Heart left ventricle (tissue), 16 donors: ENCODE data around the gene VPS18. TPM values are rescaled to one million over a fixed set of nuclear protein-coding genes. Genes with fewer than 3 reads are reported as not detected.

Source experiments
- ATAC-seq, 4 donors: fragments of 200-7000 bp; cut with Tn5 transposase; one replicate each; pipeline ENCODE4 v1.9.1; 2020 to 2022; ENCODE audit warnings: moderate library complexity in 4 of 4, mild to moderate bottlenecking in 3 of 4, moderate number of reproducible peaks in 1 of 4
- DNase-seq, 5 donors: peaks; one replicate each; pipeline ENCODE4 v3.0.0-alpha.2; 2020
- H3K27ac ChIP-seq, 12 donors: fragments of 200-600 bp; sonication (generic) in 4 of 12; one replicate each; pipeline versions ENCODE4 v1.5.0 to v1.8.0; 2016 to 2022; ENCODE audit warnings: mild to moderate bottlenecking in 2 of 12
- H3K27me3 ChIP-seq, 9 donors: fragments of 200-600 bp; sonication (generic) in 2 of 9; one replicate each; pipeline versions ENCODE4 v1.5.1 to v1.8.0; 2016 to 2022; ENCODE audit warnings: mild to moderate bottlenecking in 3 of 9
- H3K36me3 ChIP-seq, 9 donors: fragments of 200-600 bp; sonication (generic) in 2 of 9; one replicate each; pipeline versions ENCODE4 v1.5.0 to v1.8.0; 2018 to 2022; ENCODE audit warnings: mild to moderate bottlenecking in 2 of 9
- H3K4me1 ChIP-seq, 12 donors: fragments of 200-600 bp; sonication (generic) in 4 of 12; one replicate each; pipeline versions ENCODE4 v1.5.0 to v1.8.0; 2016 to 2022; ENCODE audit warnings: mild to moderate bottlenecking in 3 of 12
- H3K4me3 ChIP-seq, 12 donors: fragments of 200-600 bp; sonication (generic) in 4 of 12; one replicate each; pipeline versions ENCODE4 v1.5.0 to v1.8.0; 2017 to 2022; ENCODE audit warnings: mild to moderate bottlenecking in 9 of 12, moderate library complexity in 4 of 12
- H3K9me3 ChIP-seq, 12 donors: fragments of 200-600 bp; sonication (generic) in 4 of 12; one replicate each; pipeline versions ENCODE4 v1.5.0 to v1.8.0; 2016 to 2022; ENCODE audit warnings: mild to moderate bottlenecking in 1 of 12
- POLR2A ChIP-seq, 2 donors: fragments of 450-650 bp; IDR thresholded peaks; one replicate each; pipeline ENCODE4 v1.6.1; 2017; ENCODE audit warnings: antibody characterized with exemption in 2 of 2, mild to moderate bottlenecking in 2 of 2, moderate library complexity in 2 of 2
- WGBS, 4 donors: extraction: QIAGEN DNeasy Blood & Tissue Kit in 2 of 4; methylation state at CpG; one replicate each; pipeline versions ENCODE4 v1.1.5 to v1.1.7; 2013 to 2018; 5-methylcytosine and 5-hydroxymethylcytosine counted together
- intact Hi-C, 10 donors: fragments of 100-400 bp; cut with DNase I; formaldehyde crosslinking; loops; one replicate each; pipeline versions ENCODE4 v1.11.1 to v1.14.2; 2022
- polyA plus RNA-seq, 2 donors: library from polyadenylated mRNA; stranded (reverse); fragments of 200-250 nt; gene quantifications; one replicate each; pipeline ENCODE4 v1.2.3, GENCODE V29; 2013
- total RNA-seq, 9 donors: library from RNA; depleted of rRNA in 2 of 9; stranded (reverse); fragments of >200 nt in 2 of 9; fragmentation: NEBNext Ultra II Directional in 3 of 9; extraction: Animal tissue kit (Norgen Biotek cat#: 25700) in 3 of 9; gene quantifications; one replicate each; pipeline versions ENCODE4 v1.1.0 to v1.2.4, GENCODE V29; 2016 to 2023
- TF ChIP-seq, protein P1 (sequence below), 12 donors: fragments of 200-600 bp; sonication (generic) in 4 of 12; IDR thresholded peaks; one replicate each; pipeline versions ENCODE4 v1.5.0 to v1.8.0; 2018 to 2022; ENCODE audit warnings: antibody characterized with exemption in 12 of 12, mild to moderate bottlenecking in 5 of 12
- donor health status: ischemic (EF 13 %, LVEDD 7.1; RV severe dilation, severe dysfunction).
- donor health status: healthy with polysubstance abuse.
- donor health status: DM: no; HTN: yes; CAD: no.
- donor health status: DM: no; HTN: no; CAD: no.
- donor health status: ischemic (EF 25% LVEDD 6.9; RV normal size, moderate dysfunction).
- donor health status: ischemic (EF 25% LVEDD 5.7; RV mildly dilated, moderate dysfunction).
- donor health status: healthy.
- donor health status: DM: yes; HTN: yes; CAD: no.
- donor health status: ischemic (EF 35%, LVEDD 5.7; RV mildly dilated, moderate dysfunction).
- donor health status: nonischemic (EF 11% LVEDD 7.7; RV severe dilation, severe dysfunction).
- donor health status: DM: yes; HTN: yes; CAD: no.
- donor health status: PGD.
- donor health status: ischemic (EF 29% LVEDD 5.4; RV normal size, mild dysfunction).
- donor health status: nonischemic (EF 23%, LVEDD 6.1; RV moderate dilation, normal function).

VPS18 gene
- total and polyA plus RNA-seq, 11 donors = 14.7 to 29.2 (median 21.3) TPM

DNA sequence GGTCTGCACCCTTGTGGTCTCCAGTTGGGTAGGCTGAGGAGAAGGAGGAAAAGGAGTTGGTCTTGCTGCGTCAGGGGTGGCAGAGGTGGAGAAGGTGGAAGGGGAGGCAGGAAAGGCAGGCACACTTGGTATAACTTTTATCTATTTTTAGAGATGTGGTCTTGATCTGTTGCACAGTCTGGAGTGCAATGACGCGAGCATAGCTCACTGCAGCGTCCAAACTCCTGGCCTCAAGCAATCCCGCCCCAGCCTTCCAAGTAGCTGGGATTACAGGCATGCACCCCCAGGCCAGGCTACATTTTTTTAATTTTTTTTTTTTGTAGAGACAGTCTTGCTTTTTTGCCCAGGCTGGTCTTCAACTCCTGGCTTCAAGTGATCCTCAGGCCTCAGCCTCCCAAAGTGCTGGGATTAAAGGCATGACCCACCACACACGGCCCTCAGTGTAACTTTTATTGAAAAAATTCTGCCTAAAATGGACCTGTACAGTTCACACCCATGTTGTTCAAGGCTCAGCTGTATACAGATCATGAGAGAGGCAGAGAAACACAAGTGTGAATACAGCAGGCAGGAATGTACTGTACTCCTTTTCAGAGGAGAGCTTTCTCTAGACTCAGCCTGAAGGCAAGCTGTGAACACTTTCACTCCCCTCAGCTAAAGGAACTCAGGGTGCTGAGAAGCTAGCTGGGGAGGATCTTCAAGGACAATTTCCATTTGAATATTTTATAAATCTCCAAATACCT lies 18.1 kb upstream of the VPS18 start:
- H3K9me3 ChIP-seq = no peaks in the 10 kb centered on the region
- ATAC-seq = no peak
- DNase-seq = no peak
- H3K4me1 ChIP-seq = peaks cover 0 to 16% (median 5%) of the 10 kb centered on the region in 12 donors
- TF ChIP-seq, protein P1, sequence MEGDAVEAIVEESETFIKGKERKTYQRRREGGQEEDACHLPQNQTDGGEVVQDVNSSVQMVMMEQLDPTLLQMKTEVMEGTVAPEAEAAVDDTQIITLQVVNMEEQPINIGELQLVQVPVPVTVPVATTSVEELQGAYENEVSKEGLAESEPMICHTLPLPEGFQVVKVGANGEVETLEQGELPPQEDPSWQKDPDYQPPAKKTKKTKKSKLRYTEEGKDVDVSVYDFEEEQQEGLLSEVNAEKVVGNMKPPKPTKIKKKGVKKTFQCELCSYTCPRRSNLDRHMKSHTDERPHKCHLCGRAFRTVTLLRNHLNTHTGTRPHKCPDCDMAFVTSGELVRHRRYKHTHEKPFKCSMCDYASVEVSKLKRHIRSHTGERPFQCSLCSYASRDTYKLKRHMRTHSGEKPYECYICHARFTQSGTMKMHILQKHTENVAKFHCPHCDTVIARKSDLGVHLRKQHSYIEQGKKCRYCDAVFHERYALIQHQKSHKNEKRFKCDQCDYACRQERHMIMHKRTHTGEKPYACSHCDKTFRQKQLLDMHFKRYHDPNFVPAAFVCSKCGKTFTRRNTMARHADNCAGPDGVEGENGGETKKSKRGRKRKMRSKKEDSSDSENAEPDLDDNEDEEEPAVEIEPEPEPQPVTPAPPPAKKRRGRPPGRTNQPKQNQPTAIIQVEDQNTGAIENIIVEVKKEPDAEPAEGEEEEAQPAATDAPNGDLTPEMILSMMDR (IDR thresholded peaks at IDR 0.05) = no peak
- no peak for TF ChIP-seq POLR2A (IDR thresholded peaks at IDR 0.05)
- peaks cover 0 to 16% (median 7%) of the 10 kb centered on the region in 9 donors for H3K27me3 ChIP-seq
- no peak overlapping the region for H3K27ac ChIP-seq
- no peak overlapping the region for H3K4me3 ChIP-seq
- WGBS, 4 donors = 90 to 92% (median 91%) methylated on average over 6 of the region's 6 CpGs
- no peaks in the 10 kb centered on the region for H3K36me3 ChIP-seq
- intact Hi-C loops = no loop called here

DNA sequence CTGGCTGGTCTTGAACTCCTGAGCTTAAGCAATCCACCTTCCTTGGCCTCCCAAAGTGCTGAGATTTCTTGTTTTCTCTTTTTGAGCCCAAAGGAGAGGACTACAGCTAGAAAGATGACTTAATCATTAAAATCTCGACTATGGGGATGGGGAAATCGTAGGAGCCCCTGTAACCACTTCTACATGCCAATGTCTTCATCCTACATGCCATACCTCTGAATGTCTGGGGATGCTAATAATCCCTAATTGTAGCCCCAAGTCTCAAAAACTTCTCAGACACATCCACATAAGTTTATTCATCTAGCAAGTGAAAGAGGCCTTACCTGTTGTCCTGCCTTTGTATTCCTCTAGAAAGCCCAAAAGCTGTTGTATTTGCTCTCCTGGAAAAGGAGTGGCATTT lies 16.6 kb upstream of the VPS18 start:
- intact Hi-C loops = no loop called here
- TF ChIP-seq, protein P1 (IDR thresholded peaks at IDR 0.05) = no peak
- TF ChIP-seq POLR2A (IDR thresholded peaks at IDR 0.05) = no peak
- H3K27me3 ChIP-seq = peaks cover 0 to 15% (median 7%) of the 10 kb centered on the region in 9 donors

DNA sequence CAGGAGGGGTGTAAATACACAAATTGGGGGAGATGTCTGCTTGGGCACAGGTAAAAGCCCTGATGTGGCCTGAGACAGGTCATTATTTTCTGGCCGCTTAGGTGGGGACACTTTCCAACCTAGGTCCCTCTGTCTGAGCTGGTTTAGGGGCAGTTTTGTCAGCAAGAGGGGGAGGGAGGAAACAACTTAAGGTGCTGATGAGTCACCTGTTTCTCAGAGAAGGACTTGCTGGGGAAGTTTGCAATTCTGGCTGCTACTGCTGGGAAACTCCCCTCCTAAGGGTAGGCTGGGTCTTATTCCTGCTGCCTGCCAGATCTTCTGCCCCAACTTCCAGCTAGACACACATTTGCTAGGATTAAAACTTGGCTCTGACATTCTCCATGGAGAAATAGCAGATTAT lies 15.5 kb upstream of the VPS18 start:
- no peak for DNase-seq
- Histone ChIP-seq H3K36me3 (no peaks in the 10 kb centered on the region), H3K27ac (no peak overlapping the region), H3K4me3 (no peak overlapping the region), H3K9me3 (peaks cover 0 to 7% (median 0%) of the 10 kb centered on the region in 12 donors), H3K4me1 (peaks cover 0 to 8% (median under 1%) of the 10 kb centered on the region in 12 donors), H3K27me3 (peaks cover 0 to 4% (median 0%) of the 10 kb centered on the region in 9 donors)
- intact Hi-C loops = no loop called here
- TF ChIP-seq POLR2A (IDR thresholded peaks at IDR 0.05) = no peak
- TF ChIP-seq, protein P1 (IDR thresholded peaks at IDR 0.05) = no peak
- 89 to 94% (median 92%) methylated on average over 1 of the region's 1 CpG for WGBS, 4 donors
- no peak for ATAC-seq

More for the DNA sequence above, 16.6 kb upstream of the VPS18 start:
- Histone ChIP-seq H3K4me1 (peaks cover 0 to 16% (median 5%) of the 10 kb centered on the region in 12 donors), H3K9me3 (peaks cover 0 to 3% (median 0%) of the 10 kb centered on the region in 12 donors), H3K36me3 (no peaks in the 10 kb centered on the region), H3K27ac (no peak overlapping the region), H3K4me3 (no peak overlapping the region)
- ATAC-seq (no peak), DNase-seq (no peak)
- 65 to 73% (median 71%) methylated on average over 2 of the region's 2 CpGs for WGBS, 4 donors

DNA sequence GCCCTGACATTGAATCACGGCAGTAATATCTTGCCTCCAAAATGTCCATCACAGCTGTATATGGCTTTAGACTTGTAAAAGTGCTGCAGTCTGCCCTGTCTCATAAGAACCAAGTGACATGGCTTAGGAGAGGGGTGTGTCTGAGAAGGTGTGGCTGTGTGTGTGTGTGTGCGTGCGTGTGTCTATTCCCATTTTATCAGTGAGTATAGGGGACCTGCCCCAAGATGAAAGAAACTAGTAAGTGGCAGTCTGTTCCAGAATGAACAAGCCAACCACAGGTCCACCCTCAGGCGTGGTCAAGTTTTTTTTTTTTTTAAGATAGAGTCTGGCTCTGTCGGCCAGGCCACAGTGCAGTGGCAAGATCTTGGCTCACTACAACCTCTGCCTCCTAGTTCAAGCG lies 14.6 kb upstream of the VPS18 start:
- Histone ChIP-seq H3K9me3 (peaks cover 0 to 7% (median 0%) of the 10 kb centered on the region in 12 donors), H3K4me1 (peaks cover 0 to under 1% (median 0%) of the 10 kb centered on the region in 12 donors), H3K27me3 (no peaks in the 10 kb centered on the region), H3K36me3 (no peaks in the 10 kb centered on the region), H3K4me3 (no peak overlapping the region), H3K27ac (no peak overlapping the region)
- no peak for TF ChIP-seq POLR2A (IDR thresholded peaks at IDR 0.05)
- TF ChIP-seq, protein P1 (IDR thresholded peaks at IDR 0.05) = no peak
- WGBS, 4 donors = 82 to 88% (median 86%) methylated on average over 6 of the region's 6 CpGs
- intact Hi-C loops = no loop called here
- no peak for DNase-seq
- ATAC-seq = no peak
